ENCODE data around the gene SIRT3.

DNA sequence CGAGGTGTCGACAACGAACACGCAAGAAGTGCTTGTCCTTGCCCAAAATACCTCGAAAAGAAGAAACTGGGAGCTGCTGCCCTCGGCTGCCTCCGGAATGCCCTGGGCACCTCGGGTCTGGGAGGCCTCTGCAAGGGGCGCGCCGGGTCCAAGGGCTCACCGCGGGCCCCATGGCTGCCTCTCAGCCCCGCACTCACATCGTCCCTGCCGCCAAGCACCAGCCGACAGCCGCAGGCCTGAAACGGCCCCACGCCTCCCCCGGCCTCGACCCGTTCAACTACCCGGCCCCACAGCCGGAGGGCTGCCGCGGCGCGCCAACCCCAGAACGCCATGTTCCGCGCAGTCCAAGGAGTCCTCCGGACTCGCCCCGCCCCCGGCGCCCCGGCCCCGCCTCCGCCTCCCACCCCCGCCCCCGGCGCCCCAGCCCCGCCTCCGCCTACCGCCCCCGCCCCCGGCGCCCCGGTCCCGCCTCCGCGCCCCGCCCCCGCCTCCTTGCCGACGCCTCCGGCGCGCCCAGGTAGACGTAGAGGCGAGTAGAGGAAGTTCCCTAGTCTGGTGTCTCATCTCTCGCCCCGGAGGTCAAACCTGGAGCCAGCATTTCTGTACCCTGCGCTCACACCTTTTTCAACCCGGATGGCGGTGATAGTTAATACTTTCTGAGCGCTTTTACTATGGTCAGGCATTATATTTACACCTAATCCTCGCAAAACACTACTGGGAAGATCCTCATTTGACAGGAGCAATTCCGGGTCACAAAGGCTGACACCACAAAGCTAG is at the start of gene SIRT3:
- TF ChIP-seq, protein P1, sequence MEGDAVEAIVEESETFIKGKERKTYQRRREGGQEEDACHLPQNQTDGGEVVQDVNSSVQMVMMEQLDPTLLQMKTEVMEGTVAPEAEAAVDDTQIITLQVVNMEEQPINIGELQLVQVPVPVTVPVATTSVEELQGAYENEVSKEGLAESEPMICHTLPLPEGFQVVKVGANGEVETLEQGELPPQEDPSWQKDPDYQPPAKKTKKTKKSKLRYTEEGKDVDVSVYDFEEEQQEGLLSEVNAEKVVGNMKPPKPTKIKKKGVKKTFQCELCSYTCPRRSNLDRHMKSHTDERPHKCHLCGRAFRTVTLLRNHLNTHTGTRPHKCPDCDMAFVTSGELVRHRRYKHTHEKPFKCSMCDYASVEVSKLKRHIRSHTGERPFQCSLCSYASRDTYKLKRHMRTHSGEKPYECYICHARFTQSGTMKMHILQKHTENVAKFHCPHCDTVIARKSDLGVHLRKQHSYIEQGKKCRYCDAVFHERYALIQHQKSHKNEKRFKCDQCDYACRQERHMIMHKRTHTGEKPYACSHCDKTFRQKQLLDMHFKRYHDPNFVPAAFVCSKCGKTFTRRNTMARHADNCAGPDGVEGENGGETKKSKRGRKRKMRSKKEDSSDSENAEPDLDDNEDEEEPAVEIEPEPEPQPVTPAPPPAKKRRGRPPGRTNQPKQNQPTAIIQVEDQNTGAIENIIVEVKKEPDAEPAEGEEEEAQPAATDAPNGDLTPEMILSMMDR (conservative IDR thresholded peaks at IDR 0.05; ENCODE audit: low read length): no peak; the same call in 1 of the 2 replicates
- TF ChIP-seq EZH2phosphoT487 (IDR thresholded peaks at IDR 0.05; ENCODE audit: borderline replicate concordance): no peak

Measured in Loucy (cell line).